PC-9 (cell line): ENCODE data around the gene NDRG2. TPM values are rescaled to one million over a fixed set of nuclear protein-coding genes. Genes with fewer than 3 reads are reported as not detected.

Source experiments
- BruUV-seq: library from RNA; stranded (reverse); fragments of 400-500 nt; replicated peaks from 2 replicates; lab custom pipeline; 2021; lab: Mats Ljungman, UMichigan
- CTCF ChIA-PET: fragments of 300-600 bp; sonication (Branson Sonifier 250); formaldehyde crosslinking; loops from one replicate; lab custom pipeline; 2022; ENCODE audit warnings: antibody characterized with exemption; lab: Charles Lee
- POLR2A ChIA-PET: fragments of 300-600 bp; sonication (Branson Sonifier 250); formaldehyde crosslinking; loops from one replicate; lab custom pipeline; 2022; ENCODE audit warnings: antibody characterized with exemption; ENCODE audit not compliant: unreplicated experiment; lab: Charles Lee
- DNase-seq, 2 experiments: peaks; one replicate each; pipeline versions ENCODE4 v3.0.0 to v3.0.0-alpha.2; 2015 to 2022; ENCODE audit warnings: mixed read lengths in 1 of 2
- H2AFZ ChIP-seq: fragments of 200-600 bp; sonication (generic); 2 replicates; pipeline ENCODE4 v1.8.1; 2017; ENCODE audit warnings: antibody characterized with exemption
- H3F3A ChIP-seq: fragments of 200-600 bp; sonication (generic); 2 replicates; pipeline ENCODE4 v1.8.1; 2017; ENCODE audit warnings: antibody characterized with exemption, mild to moderate bottlenecking, low read depth; ENCODE audit not compliant: insufficient read depth
- H3K27ac ChIP-seq: fragments of 200-600 bp; sonication (generic); 2 replicates; pipeline ENCODE4 v1.6.1; 2016; ENCODE audit warnings: mixed run types
- H3K27me3 ChIP-seq: fragments of 200-600 bp; sonication (generic); 2 replicates; pipeline ENCODE4 v1.6.1; 2016; ENCODE audit warnings: low read depth, mixed run types; ENCODE audit not compliant: insufficient read depth
- H3K36me3 ChIP-seq: fragments of 200-600 bp; sonication (generic); 2 replicates; pipeline ENCODE4 v1.6.1; 2016; ENCODE audit warnings: low read depth, mixed run types
- H3K4me1 ChIP-seq: fragments of 200-600 bp; sonication (generic); replicated peaks from 2 replicates; pipeline ENCODE4 v1.6.1; 2016; ENCODE audit warnings: mixed run types; ENCODE audit not compliant: insufficient read depth
- H3K4me2 ChIP-seq: fragments of 200-600 bp; sonication (generic); 2 replicates; pipeline ENCODE4 v1.6.1; 2017; ENCODE audit warnings: mixed run types
- H3K4me3 ChIP-seq: fragments of 200-600 bp; sonication (generic); 2 replicates; pipeline ENCODE4 v1.6.1; 2016; ENCODE audit warnings: mixed run types
- H3K79me2 ChIP-seq: fragments of 200-600 bp; sonication (generic); 2 replicates; pipeline ENCODE4 v1.6.1; 2017; ENCODE audit warnings: low read depth, mixed run types
- H3K9me2 ChIP-seq: fragments of 200-600 bp; sonication (generic); 2 replicates; pipeline ENCODE4 v1.8.1; 2017; ENCODE audit warnings: mild to moderate bottlenecking; ENCODE audit not compliant: insufficient read depth
- H3K9me3 ChIP-seq: fragments of 200-600 bp; sonication (generic); 2 replicates; pipeline ENCODE4 v1.8.1; 2016; ENCODE audit warnings: low read depth; ENCODE audit not compliant: insufficient read depth
- H4K20me1 ChIP-seq: fragments of 200-600 bp; sonication (generic); 2 replicates; pipeline ENCODE4 v1.8.1; 2017; ENCODE audit not compliant: insufficient read depth
- CTCF ChIP-seq: fragments of 200-600 bp; sonication (generic); conservative IDR thresholded peaks from 2 replicates; pipeline ENCODE4 v1.6.1; 2017; ENCODE audit warnings: mixed run types, antibody characterized with exemption, mild to moderate bottlenecking, moderate library complexity
- EZH2 ChIP-seq: fragments of 200-600 bp; sonication (generic); IDR thresholded peaks from 2 replicates; pipeline ENCODE4 v1.8.0; 2017; ENCODE audit warnings: antibody characterized with exemption, low read depth
- intact Hi-C: fragments of 100-400 bp; cut with micrococcal nuclease; formaldehyde crosslinking; loops from one replicate; pipeline ENCODE4 v1.10.0; 2022; ENCODE audit not compliant: unreplicated experiment
- total RNA-seq: library from RNA; stranded (reverse); gene quantifications from 2 replicates; pipeline ENCODE4 v1.2.3, GENCODE V29; 2021

NDRG2 gene
- total RNA-seq, 1 experiment from 2014 or later, result 12.2 TPM

- Histone ChIP-seq H3K36me3 (no peaks in the 10 kb centered on the region), H2AFZ (no peak overlapping the region), H3K4me1 (no peaks in the 10 kb centered on the region), H3K27ac (no peak overlapping the region), H3K27me3 (no peaks in the 10 kb centered on the region), H3F3A (no peaks in the 10 kb centered on the region), H3K4me3 (no peak overlapping the region), H3K9me2 (no peaks in the 10 kb centered on the region), H4K20me1 (no peaks in the 10 kb centered on the region), H3K9me3 (no peaks in the 10 kb centered on the region), H3K79me2 (no peaks in the 10 kb centered on the region), H3K4me2 (no peak overlapping the region)
- ChIA-PET POLR2A (no interaction called here), CTCF (no interaction called here)
- BruUV-seq, result no TSS peak
- intact Hi-C loops, result loop anchor here (10.0 kb wide), 1 partner anchor 46 kb away; no protein-coding TSS in a partner anchor
- no peak for DNase-seq
- TF ChIP-seq CTCF, result no peak
- TF ChIP-seq EZH2, result no peak
These were observed 6.1 kb downstream of the NDRG2 start for GRCh38 chr14:21018781-21019180.

- H3K4me2 ChIP-seq, result no peak overlapping the region
- H2AFZ ChIP-seq, result no peak overlapping the region
- H3K4me1 ChIP-seq, result no peaks in the 10 kb centered on the region
- intact Hi-C loops, result loop anchor here (10.0 kb wide), 1 partner anchor 47 kb away; no protein-coding TSS in a partner anchor
- no peaks in the 10 kb centered on the region for H4K20me1 ChIP-seq
- BruUV-seq, result no TSS peak
- no peaks in the 10 kb centered on the region for H3F3A ChIP-seq
- no peak overlapping the region for H3K4me3 ChIP-seq
- ChIA-PET POLR2A (no interaction called here), CTCF (interaction anchor here (0.9 kb wide), 1 partner anchor 48 kb away, joined by 3 read pairs; no protein-coding TSS in a partner anchor)
- H3K36me3 ChIP-seq, result no peaks in the 10 kb centered on the region
- TF ChIP-seq CTCF (no peak), EZH2 (no peak)
- H3K27me3 ChIP-seq, result no peaks in the 10 kb centered on the region
- H3K27ac ChIP-seq, result no peak overlapping the region
- no peak for DNase-seq
- no peaks in the 10 kb centered on the region for H3K9me2 ChIP-seq
- no peaks in the 10 kb centered on the region for H3K79me2 ChIP-seq
- no peaks in the 10 kb centered on the region for H3K9me3 ChIP-seq
These were observed 6.6 kb downstream of the NDRG2 start for GRCh38 chr14:21018286-21018685.

GRCh38 chr14:21017528-21018245 is 7.2 kb downstream of the NDRG2 start:
- no peaks in the 10 kb centered on the region for H3K9me2 ChIP-seq
- ChIA-PET CTCF (interaction anchor here (0.9 kb wide), 1 partner anchor 47 kb away, joined by 3 read pairs; no protein-coding TSS in a partner anchor), POLR2A (no interaction called here)
- intact Hi-C loops, result loop anchor here (10.0 kb wide), 1 partner anchor 47 kb away; no protein-coding TSS in a partner anchor
- no peaks in the 10 kb centered on the region for H3K79me2 ChIP-seq
- no peaks in the 10 kb centered on the region for H3K27me3 ChIP-seq
- H3K9me3 ChIP-seq, result no peaks in the 10 kb centered on the region
- H3K4me2 ChIP-seq, result no peak overlapping the region
- H3K4me1 ChIP-seq, result no peaks in the 10 kb centered on the region
- no peak for DNase-seq
- BruUV-seq, result no TSS peak
- TF ChIP-seq EZH2 (no peak), CTCF (no peak)
- no peak overlapping the region for H2AFZ ChIP-seq
- no peaks in the 10 kb centered on the region for H4K20me1 ChIP-seq
- H3F3A ChIP-seq, result no peaks in the 10 kb centered on the region
- H3K4me3 ChIP-seq, result no peak overlapping the region
- no peaks in the 10 kb centered on the region for H3K36me3 ChIP-seq
- no peak overlapping the region for H3K27ac ChIP-seq
